Mammary microvascular endothelial cell (primary cell): Measurements from ENCODE around the gene CISTR. TPM values are rescaled to one million over a fixed set of nuclear protein-coding genes. Genes with fewer than 3 reads are reported as not detected.

Experiments used
- total RNA-seq: library from RNA; depleted of rRNA; stranded (reverse); fragments of >200 nt; gene quantifications from 2 replicates; pipeline ENCODE4 v1.2.3, GENCODE V29; 2015

The CISTR gene
- total RNA-seq: not detected in 2 replicates

DNA sequence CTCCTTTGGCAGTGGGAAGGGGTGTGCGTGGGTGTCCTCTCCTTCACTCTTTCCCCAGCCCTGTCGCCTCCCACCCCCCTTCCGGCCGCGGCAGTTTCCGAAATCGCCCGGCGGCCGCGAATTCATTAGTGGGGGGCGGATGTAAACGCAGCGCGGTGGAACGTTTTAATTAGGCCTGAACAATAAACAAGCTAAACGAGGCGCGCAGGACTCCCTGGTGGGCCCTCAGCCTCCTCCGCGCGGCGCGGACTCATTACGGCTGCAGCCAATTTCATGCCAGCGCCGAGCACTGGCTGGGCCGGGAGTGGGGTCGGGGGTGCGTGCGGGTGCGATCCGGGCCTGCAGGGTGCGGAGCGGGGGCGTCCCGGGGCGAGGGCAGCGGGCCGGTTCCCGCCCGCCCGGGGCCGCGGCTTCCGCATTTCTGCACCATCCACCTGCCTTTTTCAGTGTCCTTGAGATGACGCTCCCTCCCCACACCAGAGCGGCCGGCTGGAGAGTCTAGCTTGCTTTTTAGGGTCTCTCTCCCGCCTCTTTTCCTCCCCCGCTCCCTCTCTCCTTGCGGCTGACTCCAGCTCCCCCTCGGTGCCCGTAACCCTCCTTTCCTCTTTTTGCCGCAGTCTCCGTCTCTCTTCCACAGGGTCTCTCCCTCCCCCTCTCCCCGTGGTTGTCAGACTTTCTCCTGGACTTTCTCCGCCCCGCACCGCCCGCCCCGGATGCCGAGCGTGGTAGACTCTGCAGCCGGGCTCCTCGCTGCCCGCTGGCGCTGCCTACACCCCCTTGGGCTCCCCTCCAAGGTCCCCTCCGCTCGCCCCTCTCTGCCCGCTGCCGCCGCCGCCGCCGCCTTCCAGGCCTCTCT lies at the start of gene CISTR:
Gene CISTR, minus strand, starts transcription at position 644 of the 856 bp plus-strand sequence.

GRCh38 chr12:53727310-53728041 lies 24.3 kb downstream of the CISTR start, which contains the start of gene CALCOCO1:
CALCOCO1 (minus strand) TSS chr12:53727452; CDS start chr12:53725242, 2,210 bp downstream.

Other genes starting within 250 kb of the CISTR start
- gene NPFF, start 244.5 kb downstream of the CISTR start, total RNA-seq: not detected in 2 replicates
- 16.0 and 18.7 TPM in 2 replicates for gene ATF7, start 125.6 kb downstream of the CISTR start, total RNA-seq
- gene ATP5MC2, start 75.9 kb downstream of the CISTR start, total RNA-seq: 426 and 518 TPM in 2 replicates
- gene CALCOCO1, start 24.5 kb downstream of the CISTR start, total RNA-seq: 32.6 and 45.5 TPM in 2 replicates
- not detected in 2 replicates for gene HOXC13, start 186.9 kb upstream of the CISTR start, total RNA-seq
- not detected in 2 replicates for gene HOXC12, start 202.9 kb upstream of the CISTR start, total RNA-seq
- not detected in 2 replicates for gene HOXC11, start 221.1 kb upstream of the CISTR start, total RNA-seq
- not detected in 2 replicates for gene HOTAIR, start 223.0 kb upstream of the CISTR start, total RNA-seq
- gene HOXC10, start 233.2 kb upstream of the CISTR start, total RNA-seq: not detected in 2 replicates
- gene HOXC9, start 248.2 kb upstream of the CISTR start, total RNA-seq: not detected in 2 replicates